Stomach (tissue), 9 donors: Measurements from ENCODE around the gene ALDH1L2. TPM values are rescaled to one million over a fixed set of nuclear protein-coding genes. Genes with fewer than 3 reads are reported as not detected.

ENCODE experiments used
- DNase-seq, 2 donors: peaks; one replicate each; pipeline versions ENCODE4 v3.0.0 to v3.0.0-alpha.2; 2013 to 2019
- H3K27ac ChIP-seq, 5 donors: fragments of 200-600 bp in 4 of 5; sonication (generic) in 4 of 5; one replicate each; pipeline ENCODE4 v1.5.1; 2013 to 2019; ENCODE audit warnings: mild to moderate bottlenecking in 1 of 5, moderate library complexity in 1 of 5
- H3K27me3 ChIP-seq, 3 donors: fragments of 200-600 bp; sonication (generic); one replicate each; pipeline ENCODE4 v1.5.1; 2017 to 2019; ENCODE audit warnings: mixed run types in 1 of 3
- H3K36me3 ChIP-seq, 4 donors: fragments of 200-600 bp; sonication (generic); 1 replicate in 3 of 4; 2 replicates in 1 of 4; pipeline ENCODE4 v1.5.1; 2016 to 2019
- H3K4me1 ChIP-seq, 4 donors: fragments of 200-600 bp; sonication (generic); one replicate each; pipeline ENCODE4 v1.5.1; 2016 to 2019
- H3K4me3 ChIP-seq, 4 donors: fragments of 200-600 bp; sonication (generic) in 3 of 4; one replicate each; pipeline ENCODE4 v1.5.1; 2016 to 2019; ENCODE audit warnings: mild to moderate bottlenecking in 1 of 4
- H3K9me3 ChIP-seq, 4 donors: fragments of 200-600 bp; sonication (generic); one replicate each; pipeline ENCODE4 v1.5.1; 2016 to 2019
- CTCF ChIP-seq, 7 experiments: fragments of 450-650 bp in 4 of 7; fragments of 200-600 bp in 3 of 7; sonication (generic) in 3 of 7; IDR thresholded peaks; one replicate each; pipeline ENCODE4 v1.5.1; 2016 to 2019; ENCODE audit warnings: antibody characterized with exemption in 7 of 7, control low read depth in 2 of 7, mild to moderate bottlenecking in 1 of 7
- EP300 ChIP-seq: sonication (generic); formaldehyde crosslinking; IDR thresholded peaks from one replicate; pipeline ENCODE4 v1.6.1; 2017; ENCODE audit warnings: antibody characterized with exemption
- POLR2A ChIP-seq, 4 donors: fragments of 450-650 bp; IDR thresholded peaks; one replicate each; pipeline ENCODE4 v1.6.1; 2016; ENCODE audit warnings: antibody characterized with exemption in 4 of 4, control low read depth in 2 of 4, mild to moderate bottlenecking in 1 of 4, moderate library complexity in 1 of 4
- POLR2AphosphoS5 ChIP-seq, 3 donors: sonication (generic); formaldehyde crosslinking; IDR thresholded peaks; one replicate each; pipeline ENCODE4 v1.6.1; 2016; ENCODE audit warnings: antibody characterized with exemption in 3 of 3
- WGBS, 5 donors: extraction: QIAGEN DNeasy Blood & Tissue Kit in 3 of 5; methylation state at CpG; one replicate each; pipeline versions ENCODE4 v1.1.5 to v1.1.7; 2013 to 2018; 5-methylcytosine and 5-hydroxymethylcytosine counted together
- intact Hi-C: fragments of 100-400 bp; cut with DNase I; formaldehyde crosslinking; loops from one replicate; pipeline ENCODE4 v1.15.1; 2023; ENCODE audit warnings: low total_unique reads
- polyA plus RNA-seq, 3 donors: library from polyadenylated mRNA; stranded (reverse); fragments of 200-250 nt; gene quantifications; one replicate each; pipeline ENCODE4 v1.2.3, GENCODE V29; 2013
- total RNA-seq, 5 donors: library from RNA; depleted of rRNA; stranded (reverse); fragments of >200 nt; gene quantifications; one replicate each; pipeline versions ENCODE4 v1.1.0 to v1.2.3, GENCODE V29; 2014 to 2016
- donor health status: healthy with polysubstance abuse.
- donor health status: Bipolar disorder and iron deficiency.
- donor health status: healthy.

ALDH1L2 gene
- total and polyA plus RNA-seq, 8 donors = 0.58 to 8.9 (median 1.7) TPM

GRCh38 chr12:105060715-105061378 is 23.4 kb downstream of the ALDH1L2 start:
- Histone ChIP-seq H3K9me3 (peaks cover 0 to 9% (median 4%) of the 10 kb centered on the region in 4 donors), H3K4me1 (no peaks in the 10 kb centered on the region), H3K27ac (no peak overlapping the region), H3K4me3 (no peak overlapping the region), H3K27me3 (no peaks in the 10 kb centered on the region), H3K36me3 (peaks cover 8 to 95% (median 69%) of the 10 kb centered on the region in 4 donors)
- no peak for TF ChIP-seq POLR2A (IDR thresholded peaks at IDR 0.05)
- TF ChIP-seq EP300 = no peak
- TF ChIP-seq CTCF (IDR thresholded peaks at IDR 0.05) = no peak
- TF ChIP-seq POLR2AphosphoS5 (IDR thresholded peaks at IDR 0.05) = no peak
- intact Hi-C loops = no loop called here
- no peak for DNase-seq
- 80 to 97% (median 92%) methylated on average over 5 to 11 of the region's 11 CpGs for WGBS, 5 donors

- H3K27ac ChIP-seq = no peak overlapping the region
- peaks cover 0 to 9% (median 2%) of the 10 kb centered on the region in 4 donors for H3K4me1 ChIP-seq
- peaks cover 0 to 12% (median 5%) of the 10 kb centered on the region in 4 donors for H3K9me3 ChIP-seq
- H3K27me3 ChIP-seq = no peaks in the 10 kb centered on the region
- H3K4me3 ChIP-seq = no peak overlapping the region
- no peak for DNase-seq
- H3K36me3 ChIP-seq = peaks cover 2 to 70% (median 56%) of the 10 kb centered on the region in 4 donors
- WGBS, 5 donors = 74 to 90% (median 79%) methylated on average over 2 of the region's 2 CpGs
- TF ChIP-seq POLR2AphosphoS5 (IDR thresholded peaks at IDR 0.05) (no peak), POLR2A (IDR thresholded peaks at IDR 0.05) (no peak), EP300 (no peak), CTCF (IDR thresholded peaks at IDR 0.05) (no peak)
- intact Hi-C loops = loop anchor here (10.0 kb wide), 1 partner anchor 332 kb away; no protein-coding TSS in a partner anchor
Measured at GRCh38 chr12:105057174-105057573, 27.1 kb downstream of the ALDH1L2 start.

- Histone ChIP-seq H3K4me1 (peaks cover 0 to 9% (median 2%) of the 10 kb centered on the region in 4 donors), H3K36me3 (peaks cover 0 to 52% (median 45%) of the 10 kb centered on the region in 4 donors), H3K27ac (no peak overlapping the region), H3K27me3 (no peaks in the 10 kb centered on the region), H3K4me3 (no peak overlapping the region), H3K9me3 (peaks cover 0 to 12% (median 5%) of the 10 kb centered on the region in 4 donors)
- intact Hi-C loops = loop anchor here (10.0 kb wide), 1 partner anchor 328 kb away; no protein-coding TSS in a partner anchor
- peak; percentile 86 to 90 for DNase-seq
- 1 to 6% (median 3%) methylated on average over 2 of the region's 2 CpGs for WGBS, 5 donors
- TF ChIP-seq POLR2AphosphoS5 (IDR thresholded peaks at IDR 0.05) (peak in 1 of 3 donors; percentile 65), CTCF (IDR thresholded peaks at IDR 0.05) (peak in 6 of 7 experiments; percentile 6 to 94 (median 90)), POLR2A (IDR thresholded peaks at IDR 0.05) (no peak)
Measured at GRCh38 chr12:105053116-105053572, 31.1 kb downstream of the ALDH1L2 start.

GRCh38 chr12:105051981-105052380 is 32.3 kb downstream of the ALDH1L2 start:
- Histone ChIP-seq H3K27ac (no peak overlapping the region), H3K4me1 (peaks cover 0 to 9% (median 2%) of the 10 kb centered on the region in 4 donors), H3K9me3 (peaks cover 0 to 12% (median 5%) of the 10 kb centered on the region in 4 donors), H3K27me3 (no peaks in the 10 kb centered on the region), H3K4me3 (no peak overlapping the region), H3K36me3 (peaks cover 0 to 49% (median 44%) of the 10 kb centered on the region in 4 donors)
- DNase-seq = no peak
- TF ChIP-seq POLR2AphosphoS5 (IDR thresholded peaks at IDR 0.05) (no peak), POLR2A (IDR thresholded peaks at IDR 0.05) (no peak), CTCF (IDR thresholded peaks at IDR 0.05) (no peak), EP300 (no peak)
- 86 to 93% (median 90%) methylated on average over 4 of the region's 4 CpGs for WGBS, 5 donors
- intact Hi-C loops = loop anchor here (10.0 kb wide), 1 partner anchor 327 kb away; no protein-coding TSS in a partner anchor
